NCI-H526 treated with DMSO at 0.1 percent for 48 hours (cell line): ENCODE results near the gene AURKAIP1.

Experiments used
- DNase-seq: peaks from one replicate; lab custom pipeline; 2025; lab: John Stamatoyannopoulos, UW

The AURKAIP1 gene

DNA sequence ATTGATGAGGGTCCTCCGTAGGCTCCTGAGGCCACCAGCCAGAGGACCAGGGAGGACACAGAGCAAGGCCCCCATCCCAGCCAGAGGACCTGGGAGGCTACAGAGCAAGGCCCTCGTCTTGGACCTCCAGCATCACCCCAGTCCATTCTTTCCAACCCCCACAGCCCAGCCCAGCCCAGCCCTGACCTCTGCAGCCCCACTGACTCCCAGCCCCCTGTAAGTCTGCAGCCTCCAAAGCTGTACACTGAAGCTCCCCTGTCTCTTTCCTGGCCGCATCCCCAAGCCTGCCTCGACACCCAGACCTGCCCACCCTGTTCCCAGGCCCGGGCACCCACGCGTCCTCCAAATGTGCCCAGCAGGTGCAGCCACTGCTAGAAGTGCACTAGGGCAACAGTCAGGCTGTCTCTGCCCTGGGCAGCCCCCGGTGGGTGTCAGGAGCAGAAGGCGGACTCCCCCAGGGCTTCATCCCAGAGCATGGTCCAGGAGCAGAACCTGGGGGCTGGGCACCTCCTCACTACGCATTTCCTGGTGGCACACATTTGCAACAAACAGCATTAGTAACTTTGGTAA lies 27.9 kb downstream of the AURKAIP1 start:
- DNase-seq = no peak

- DNase-seq = no peak
Observed at GRCh38 chr1:1346501-1346890, 28.5 kb downstream of the AURKAIP1 start.

DNA sequence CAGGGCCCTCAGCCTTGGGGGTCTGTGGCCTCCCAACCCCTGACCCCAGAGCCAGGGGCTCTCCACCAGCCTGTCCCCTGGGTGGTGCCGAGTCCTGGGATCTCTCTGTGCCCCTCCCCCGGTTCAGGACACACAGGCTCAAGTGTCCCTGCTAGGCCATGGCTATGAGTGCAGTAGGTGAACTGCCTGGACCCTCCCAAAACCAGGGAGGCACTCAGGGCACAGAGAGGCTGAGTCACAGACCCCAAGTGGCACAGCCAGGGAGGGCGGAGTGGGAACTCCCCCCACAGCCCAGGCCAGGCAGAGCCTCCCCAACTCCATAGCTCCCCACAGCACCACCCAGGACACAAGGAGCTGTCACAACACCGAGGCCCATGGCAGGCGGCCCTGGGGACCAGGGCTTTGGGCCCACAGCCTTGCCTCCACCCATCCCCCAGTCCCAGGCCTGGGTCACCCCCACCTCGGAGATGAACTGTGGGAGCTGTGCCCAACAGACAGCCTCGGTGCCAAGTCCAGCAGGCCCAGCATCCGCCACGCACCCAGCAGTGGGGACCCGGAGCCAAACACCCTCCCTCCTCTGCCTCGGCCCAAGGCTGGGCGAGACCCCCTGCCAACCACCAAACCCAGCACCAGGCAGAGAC lies 29.0 kb downstream of the AURKAIP1 start:
- no peak for DNase-seq

- DNase-seq = no peak
Observed at GRCh38 chr1:1345384-1345783, 29.6 kb downstream of the AURKAIP1 start.

- DNase-seq = no peak
Observed at GRCh38 chr1:1344655-1345361, 30.2 kb downstream of the AURKAIP1 start.

DNA sequence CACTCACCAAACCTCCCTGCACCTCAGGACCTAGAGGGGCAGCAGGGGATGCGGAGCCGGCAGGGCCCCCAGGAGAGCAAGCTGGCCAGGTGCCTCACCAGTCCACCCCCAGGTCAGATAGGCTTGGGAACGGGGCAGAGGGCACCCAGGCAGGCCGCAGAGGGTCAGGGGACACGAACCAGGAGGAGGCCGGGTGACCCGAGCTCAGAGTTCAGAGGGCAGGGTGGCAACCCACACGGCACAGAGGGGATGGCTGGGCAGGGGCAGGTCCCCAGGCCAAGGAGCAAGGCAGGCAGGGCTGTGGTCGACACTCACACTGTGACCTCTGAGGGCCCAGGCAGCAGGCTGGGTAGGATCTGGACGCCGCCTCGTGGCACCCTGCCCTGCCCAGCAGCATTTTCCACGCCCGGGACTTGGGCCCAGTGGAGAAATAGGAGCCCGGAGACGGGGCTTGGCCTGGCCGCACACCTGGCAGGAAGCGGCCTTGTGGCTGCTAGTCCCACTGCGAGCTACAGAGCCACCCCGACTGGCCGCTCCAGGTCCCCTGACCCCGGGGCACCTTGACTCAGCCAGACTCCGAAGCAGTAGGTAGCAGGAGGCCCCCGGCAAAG lies 31.1 kb downstream of the AURKAIP1 start:
- no peak for DNase-seq

GRCh38 chr1:1342584-1343115 lies 32.4 kb downstream of the AURKAIP1 start:
- DNase-seq = no peak

GRCh38 chr1:1342061-1342562 lies 32.9 kb downstream of the AURKAIP1 start:
- DNase-seq = no peak

DNA sequence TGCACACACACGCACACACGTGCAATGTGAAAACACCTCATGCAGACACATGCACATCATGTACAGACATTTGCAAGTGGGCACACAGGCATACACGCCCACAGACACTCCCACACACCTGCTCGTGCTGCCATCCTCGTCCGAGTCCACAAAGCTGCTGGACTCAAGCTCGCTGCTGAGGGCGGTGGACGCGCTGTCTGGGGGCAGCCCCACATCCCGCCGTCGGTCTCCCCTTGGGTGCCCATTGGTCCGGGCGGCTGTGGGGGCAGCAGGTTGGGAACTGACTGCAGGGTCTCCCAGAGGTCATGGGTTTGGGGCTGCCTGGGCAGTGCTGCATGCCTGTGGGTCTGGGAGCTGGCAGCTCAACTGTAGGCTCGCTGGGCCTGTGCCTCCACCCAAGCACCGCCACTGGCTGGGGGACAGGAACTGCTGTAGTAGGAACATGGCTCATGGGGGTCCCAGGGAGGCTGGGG lies 33.4 kb downstream of the AURKAIP1 start:
- no peak for DNase-seq

- no peak for DNase-seq
Observed at GRCh38 chr1:1340791-1341548, 34.0 kb downstream of the AURKAIP1 start.

- no peak for DNase-seq
Observed at GRCh38 chr1:1340185-1340584, 34.8 kb downstream of the AURKAIP1 start.

DNA sequence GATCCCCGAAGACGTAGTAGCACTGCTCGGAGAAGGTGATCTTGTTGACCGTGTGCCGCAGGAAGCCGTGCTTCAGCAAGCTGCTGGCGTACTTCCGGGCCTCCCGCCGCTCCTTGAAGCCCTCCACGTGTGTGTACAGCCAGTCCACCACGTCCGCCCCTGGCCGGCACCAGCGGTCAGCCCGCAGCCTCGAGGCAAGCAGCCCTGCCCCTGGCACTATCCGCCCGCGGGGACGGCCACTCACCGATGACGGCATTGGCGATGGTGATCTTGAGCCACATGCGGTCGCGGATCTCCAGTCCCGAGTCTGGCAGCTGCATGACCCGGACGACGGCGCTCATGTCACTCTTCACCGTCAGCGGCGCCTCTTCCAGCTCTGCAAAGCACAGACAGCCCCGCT lies 36.7 kb downstream of the AURKAIP1 start:
- no peak for DNase-seq

GRCh38 chr1:1337793-1338147 lies 37.2 kb downstream of the AURKAIP1 start:
- peak; percentile 24 for DNase-seq

GRCh38 chr1:1336931-1337792 lies 37.8 kb downstream of the AURKAIP1 start:
- DNase-seq = no peak

GRCh38 chr1:1336446-1336845 lies 38.6 kb downstream of the AURKAIP1 start:
- no peak for DNase-seq

GRCh38 chr1:1335792-1336248 lies 39.2 kb downstream of the AURKAIP1 start:
- DNase-seq = no peak

- no peak for DNase-seq
Observed at GRCh38 chr1:1335283-1335682, 39.7 kb downstream of the AURKAIP1 start.

GRCh38 chr1:1334835-1335234 lies 40.2 kb downstream of the AURKAIP1 start:
- DNase-seq = no peak

- no peak for DNase-seq
Observed at GRCh38 chr1:1333551-1334241, 41.3 kb downstream of the AURKAIP1 start.
